BJ (cell line): ENCODE measurements around the gene DCBLD2. TPM values are rescaled to one million over a fixed set of nuclear protein-coding genes. Genes with fewer than 3 reads are reported as not detected.

Experiments used
- CTCF ChIA-PET: fragments of 350-600 bp; formaldehyde crosslinking; extraction: SDS; loops from one replicate; lab custom pipeline; 2021; ENCODE audit warnings: antibody characterized with exemption, inconsistent platforms; lab: Yijun Ruan, JAX
- POLR2A ChIA-PET: fragments of 300-600 bp; sonication (Branson Sonifier 250); formaldehyde crosslinking; extraction: SDS; loops from one replicate; lab custom pipeline; 2021; ENCODE audit warnings: antibody characterized with exemption; lab: Charles Lee
- DNase-seq: peaks from one replicate; pipeline ENCODE4 v3.0.0-alpha.2; 2011; ENCODE audit warnings: low read depth
- H3K27me3 ChIP-seq: 2 replicates; pipeline ENCODE4 v1.6.0; 2011; ENCODE audit warnings: low read length; ENCODE audit not compliant: control insufficient read depth, insufficient read depth
- H3K36me3 ChIP-seq: 2 replicates; pipeline ENCODE4 v1.5.1; 2011; ENCODE audit warnings: low read length; ENCODE audit not compliant: control insufficient read depth, insufficient read depth
- H3K4me3 ChIP-seq: 2 replicates; pipeline ENCODE4 v1.5.1; 2011; ENCODE audit warnings: low read depth, mild to moderate bottlenecking, control low read depth, low read length
- CTCF ChIP-seq: IDR thresholded peaks from 2 replicates; pipeline ENCODE4 v1.5.1; 2011; ENCODE audit warnings: low read depth, mild to moderate bottlenecking, control low read depth, inconsistent platforms, low read length, moderate library complexity; ENCODE audit not compliant: insufficient read depth
- polyA plus RNA-seq: library from polyadenylated mRNA; depleted of rRNA; stranded (reverse); fragments of >200 nt; gene quantifications from 2 replicates; pipeline ENCODE4 v1.2.3, GENCODE V29; 2011

DCBLD2 gene
- polyA plus RNA-seq, 1 experiment: 28.9 TPM

DNA sequence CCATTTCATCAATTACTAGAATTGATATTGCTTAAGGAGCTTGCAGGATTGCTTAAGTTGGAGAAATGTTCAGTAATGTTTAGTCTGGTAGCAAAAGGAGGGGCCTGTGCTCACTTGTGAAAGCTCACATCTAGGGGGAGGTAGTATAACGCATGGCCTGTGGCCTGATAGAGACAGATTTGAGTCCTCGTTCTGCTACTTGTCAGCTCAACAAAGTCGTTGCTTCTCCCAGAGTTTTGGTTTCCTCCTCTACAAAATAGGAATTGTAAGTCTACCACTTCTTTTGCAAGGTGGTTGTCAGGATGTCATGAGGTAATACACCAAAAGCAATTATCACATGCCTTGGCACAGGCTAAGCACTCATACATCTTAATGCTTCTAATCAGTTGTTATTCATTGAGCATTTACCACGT lies 137.0 kb downstream of the DCBLD2 start:
- CTCF ChIA-PET: no interaction called here
- DNase-seq: no peak
- TF ChIP-seq CTCF: no peak
- H3K36me3 ChIP-seq: no peaks in the 10 kb centered on the region
- peaks cover 8% of the 10 kb centered on the region for H3K27me3 ChIP-seq
- no peak overlapping the region for H3K4me3 ChIP-seq
- POLR2A ChIA-PET: no interaction called here

- no peak for DNase-seq
- TF ChIP-seq CTCF: no peak
- Histone ChIP-seq H3K36me3 (no peaks in the 10 kb centered on the region), H3K4me3 (no peak overlapping the region), H3K27me3 (peaks cover 8% of the 10 kb centered on the region)
- ChIA-PET CTCF (no interaction called here), POLR2A (no interaction called here)
Observed at GRCh38 chr3:98763819-98764418, 137.6 kb downstream of the DCBLD2 start.

GRCh38 chr3:98763076-98763475 lies 138.4 kb downstream of the DCBLD2 start, which contains the start of gene ST3GAL6:
TSS of gene ST3GAL6 (plus strand) at chr3:98763340. CDS start at chr3:98768441, 5,101 bp downstream.
- peaks cover 8% of the 10 kb centered on the region for H3K27me3 ChIP-seq
- no peak within 1 kb of the TSS for H3K4me3 ChIP-seq
- no peak for TF ChIP-seq CTCF
- no peaks in the 10 kb centered on the region for H3K36me3 ChIP-seq
- ChIA-PET POLR2A (no interaction called here), CTCF (no interaction called here)
- no peak for DNase-seq

DNA sequence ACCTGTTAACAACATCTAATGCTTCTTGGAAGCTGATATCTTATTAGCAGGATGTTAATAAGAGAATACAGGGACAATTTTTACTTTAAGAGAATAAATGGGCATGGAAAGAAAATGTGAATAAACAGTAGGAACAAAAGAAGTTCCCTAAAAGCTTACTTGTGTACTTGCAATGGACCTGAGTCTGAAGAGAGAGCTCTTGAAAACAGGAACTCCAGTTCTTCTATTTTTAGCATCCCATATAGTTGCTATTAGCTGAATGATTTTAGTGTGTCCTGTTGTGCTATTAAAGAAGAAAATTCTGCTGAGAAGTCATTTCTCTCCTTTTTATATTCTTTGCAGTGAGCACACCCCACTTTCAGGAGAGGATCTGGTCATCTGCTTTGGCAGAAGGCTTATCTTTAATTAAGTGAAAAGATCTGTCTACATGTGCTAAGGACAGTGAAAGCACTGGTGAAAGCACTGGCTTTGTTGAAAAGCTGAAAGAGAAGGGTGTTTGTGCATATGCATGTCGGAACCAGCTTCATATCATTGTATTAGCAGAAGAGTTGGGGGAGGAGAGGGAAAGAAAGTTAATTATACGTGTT lies 139.8 kb downstream of the DCBLD2 start:
- H3K36me3 ChIP-seq: no peaks in the 10 kb centered on the region
- CTCF ChIA-PET: no interaction called here
- no peak for TF ChIP-seq CTCF
- POLR2A ChIA-PET: no interaction called here
- DNase-seq: no peak
- peaks cover 8% of the 10 kb centered on the region for H3K27me3 ChIP-seq
- no peak overlapping the region for H3K4me3 ChIP-seq

DNA sequence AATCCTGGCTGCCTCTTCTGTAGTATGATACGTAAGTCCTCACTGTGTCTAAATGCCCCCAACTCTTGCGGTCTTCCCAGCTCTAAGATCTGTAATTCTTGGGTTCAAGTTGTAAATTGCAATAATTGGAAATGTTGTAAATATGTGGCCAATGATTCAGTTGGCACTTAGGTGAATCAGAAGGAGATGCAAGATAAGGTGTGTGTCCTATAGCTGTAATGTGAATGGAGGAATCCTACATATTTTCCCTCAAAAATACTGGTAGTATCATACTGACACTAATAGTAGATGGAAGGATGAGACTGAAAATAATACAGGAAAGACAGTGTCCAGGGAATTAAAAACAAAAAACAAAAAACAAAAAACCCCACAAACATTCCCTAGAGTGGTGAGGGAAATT lies 141.9 kb downstream of the DCBLD2 start:
- Histone ChIP-seq H3K36me3 (no peaks in the 10 kb centered on the region), H3K27me3 (peaks cover 6% of the 10 kb centered on the region), H3K4me3 (no peak overlapping the region)
- ChIA-PET CTCF (interaction anchor here (0.9 to 1.2 kb wide), 2 partner anchors 24 to 157 kb away, joined by 3 to 5 read pairs; no protein-coding TSS in a partner anchor), POLR2A (no interaction called here)
- no peak for TF ChIP-seq CTCF
- DNase-seq: no peak
